Activated CD4-positive, alpha-beta T cell treated with anti-CD3 and anti-CD28 coated beads, Interleukin-2, amount 10 ng/mL, durations not matched to agents 24 days and 14 days (primary cell): ENCODE results near the gene KCNN3. TPM values are rescaled to one million over a fixed set of nuclear protein-coding genes. Genes with fewer than 3 reads are reported as not detected.
"Not testable (repeated sequence)": the region's sequence is repeated elsewhere in the genome, so short reads cannot be mapped to it uniquely, and the experiment has no call there.

Experiments used
- DNase-seq: peaks from one replicate; pipeline ENCODE4 v3.0.0; 2022
- H3K27ac Mint-ChIP-seq: one replicate; pipeline ENCODE4 v1.8.0; 2022; ENCODE audit warnings: mild to moderate bottlenecking, mixed read lengths
- H3K27me3 Mint-ChIP-seq: one replicate; pipeline ENCODE4 v1.8.0; 2022; ENCODE audit warnings: mixed read lengths
- H3K36me3 Mint-ChIP-seq: one replicate; pipeline ENCODE4 v1.8.0; 2022; ENCODE audit warnings: low read depth, mild to moderate bottlenecking, mixed read lengths
- H3K4me1 Mint-ChIP-seq: one replicate; pipeline ENCODE4 v1.8.0; 2021; ENCODE audit warnings: mixed read lengths
- H3K4me3 Mint-ChIP-seq: one replicate; pipeline ENCODE4 v1.8.0; 2022; ENCODE audit warnings: mild to moderate bottlenecking, moderate library complexity, mixed read lengths
- H3K9me3 Mint-ChIP-seq: one replicate; pipeline ENCODE4 v1.8.0; 2021; ENCODE audit warnings: mixed read lengths
- intact Hi-C: fragments of 100-400 bp; cut with micrococcal nuclease; formaldehyde crosslinking; loops from one replicate; pipeline ENCODE4 v1.15.1; 2023
- total RNA-seq: library from RNA; stranded (reverse); gene quantifications from 2 replicates; pipeline ENCODE4 v1.2.3, GENCODE V29; 2022

The KCNN3 gene
- total RNA-seq, 1 donor from 2014 or later, result 0.35 TPM

DNA sequence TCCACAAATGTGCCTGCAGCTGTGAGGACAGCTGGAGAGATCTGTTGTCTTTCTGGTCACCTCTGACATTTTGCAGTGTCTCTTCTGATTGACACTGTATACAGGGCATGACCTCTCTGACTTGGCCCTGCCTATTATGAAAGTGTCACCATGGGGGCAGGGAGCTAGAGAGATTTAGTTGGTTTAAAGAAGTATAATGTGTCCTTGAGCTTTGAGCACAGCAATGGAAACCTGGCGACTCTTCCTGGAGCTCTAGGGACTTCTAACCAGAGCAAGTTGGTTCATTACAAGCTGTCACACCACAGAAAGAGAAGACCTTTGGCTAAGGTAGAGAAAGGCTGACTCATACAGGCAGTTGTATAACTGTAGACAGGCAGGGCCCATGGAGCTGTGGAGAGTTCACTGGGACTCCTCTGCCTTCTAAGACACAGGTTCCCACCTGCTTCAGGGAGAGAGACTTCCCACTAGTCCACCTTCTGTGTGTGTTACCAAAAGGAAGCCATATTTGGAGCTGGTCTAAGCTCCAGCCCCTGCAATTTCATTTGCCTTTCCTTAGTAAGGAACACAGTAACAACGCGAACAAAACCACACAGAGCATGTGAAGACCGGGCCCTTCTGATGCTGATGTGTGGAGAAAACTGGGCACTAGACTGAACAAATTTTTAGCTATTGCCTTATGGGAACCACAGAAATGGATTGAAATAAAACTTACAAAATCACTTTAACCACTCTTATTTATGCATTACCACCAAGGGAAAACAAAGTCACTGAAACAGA lies 171.6 kb downstream of the KCNN3 start:
- H3K27ac Mint-ChIP-seq, result no peak overlapping the region
- H3K27me3 Mint-ChIP-seq, result peaks cover 6% of the 10 kb centered on the region
- peaks cover 8% of the 10 kb centered on the region for H3K4me1 Mint-ChIP-seq
- no peaks in the 10 kb centered on the region for H3K36me3 Mint-ChIP-seq
- no peak for DNase-seq
- no peak overlapping the region for H3K4me3 Mint-ChIP-seq
- H3K9me3 Mint-ChIP-seq, result no peaks in the 10 kb centered on the region
- intact Hi-C loops, result no loop called here

DNA sequence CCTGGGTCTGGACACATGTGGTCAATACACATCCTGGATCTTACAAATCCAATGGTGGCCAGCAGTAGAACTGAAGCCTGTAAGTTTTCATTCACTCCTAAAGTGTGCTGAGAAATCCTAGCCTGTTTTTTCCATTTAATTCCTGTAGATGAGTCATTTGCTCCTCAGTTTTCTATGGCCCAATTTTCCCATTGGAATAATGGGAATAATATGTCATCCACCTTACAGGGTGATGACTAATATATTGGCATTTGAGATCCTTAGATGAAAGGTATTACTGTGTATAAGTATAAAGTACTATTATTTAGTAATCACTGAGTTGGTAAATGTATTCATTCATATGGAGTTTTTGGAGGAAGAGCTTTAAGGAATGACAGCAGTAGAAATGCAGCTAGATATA lies 172.4 kb downstream of the KCNN3 start:
- intact Hi-C loops, result no loop called here
- Mint-ChIP-seq H3K4me3 (no peak overlapping the region), H3K9me3 (no peaks in the 10 kb centered on the region), H3K4me1 (peaks cover 8% of the 10 kb centered on the region), H3K27ac (no peak overlapping the region), H3K27me3 (peaks cover 13% of the 10 kb centered on the region), H3K36me3 (no peaks in the 10 kb centered on the region)
- no peak for DNase-seq

GRCh38 chr1:154696456-154696855 lies 173.6 kb downstream of the KCNN3 start:
- H3K9me3 Mint-ChIP-seq, result no peaks in the 10 kb centered on the region
- no peak overlapping the region for H3K4me3 Mint-ChIP-seq
- no peak overlapping the region for H3K27ac Mint-ChIP-seq
- intact Hi-C loops, result no loop called here
- no peaks in the 10 kb centered on the region for H3K36me3 Mint-ChIP-seq
- DNase-seq, result no peak
- H3K4me1 Mint-ChIP-seq, result peaks cover 8% of the 10 kb centered on the region
- H3K27me3 Mint-ChIP-seq, result peaks cover 15% of the 10 kb centered on the region

GRCh38 chr1:154695985-154696384 lies 174.1 kb downstream of the KCNN3 start:
- intact Hi-C loops, result no loop called here
- Mint-ChIP-seq H3K4me3 (no peak overlapping the region), H3K4me1 (peaks cover 8% of the 10 kb centered on the region), H3K36me3 (no peaks in the 10 kb centered on the region), H3K9me3 (no peaks in the 10 kb centered on the region), H3K27ac (no peak overlapping the region), H3K27me3 (peaks cover 15% of the 10 kb centered on the region)
- DNase-seq, result no peak

DNA sequence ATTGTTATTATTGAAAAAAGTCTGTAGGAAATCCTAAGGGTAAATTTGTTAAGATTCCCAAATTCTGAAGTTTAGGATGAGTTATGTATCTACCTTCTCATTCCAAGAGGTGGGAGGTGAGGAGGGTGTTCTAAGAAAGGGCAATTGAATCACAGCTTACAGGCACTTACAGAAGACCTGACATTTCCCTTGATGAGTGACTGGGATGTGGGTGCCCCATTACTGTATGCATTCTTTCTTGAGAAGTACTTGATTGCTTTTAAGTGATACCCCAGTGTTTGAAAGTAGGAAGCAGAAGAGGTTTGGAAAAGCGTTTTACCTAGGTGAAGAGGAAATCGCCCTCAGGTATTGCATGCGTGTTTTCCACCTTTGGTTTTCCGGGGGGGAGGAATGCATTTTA lies 175.1 kb downstream of the KCNN3 start:
- no peak overlapping the region for H3K27ac Mint-ChIP-seq
- no peak overlapping the region for H3K4me3 Mint-ChIP-seq
- DNase-seq, result no peak
- peaks cover 18% of the 10 kb centered on the region for H3K27me3 Mint-ChIP-seq
- H3K4me1 Mint-ChIP-seq, result peaks cover 8% of the 10 kb centered on the region
- intact Hi-C loops, result no loop called here
- H3K36me3 Mint-ChIP-seq, result no peaks in the 10 kb centered on the region
- no peaks in the 10 kb centered on the region for H3K9me3 Mint-ChIP-seq

- Mint-ChIP-seq H3K36me3 (no peaks in the 10 kb centered on the region), H3K27ac (no peak overlapping the region), H3K9me3 (no peaks in the 10 kb centered on the region), H3K4me3 (no peak overlapping the region), H3K27me3 (peaks cover 34% of the 10 kb centered on the region), H3K4me1 (no peaks in the 10 kb centered on the region)
- intact Hi-C loops, result no loop called here
- no peak for DNase-seq
These were observed 181.0 kb downstream of the KCNN3 start for GRCh38 chr1:154689083-154689482.

GRCh38 chr1:154686507-154686906 lies 183.6 kb downstream of the KCNN3 start:
- Mint-ChIP-seq H3K9me3 (no peaks in the 10 kb centered on the region), H3K27me3 (peaks cover 29% of the 10 kb centered on the region), H3K4me3 (no peak overlapping the region), H3K4me1 (no peaks in the 10 kb centered on the region), H3K36me3 (no peaks in the 10 kb centered on the region), H3K27ac (no peak overlapping the region)
- DNase-seq, result no peak
- intact Hi-C loops, result no loop called here

- no peak overlapping the region for H3K27ac Mint-ChIP-seq
- no peak overlapping the region for H3K4me3 Mint-ChIP-seq
- DNase-seq, result no peak
- peaks cover 4% of the 10 kb centered on the region for H3K36me3 Mint-ChIP-seq
- H3K27me3 Mint-ChIP-seq, result peaks cover 21% of the 10 kb centered on the region
- no peaks in the 10 kb centered on the region for H3K4me1 Mint-ChIP-seq
- intact Hi-C loops, result no loop called here
- H3K9me3 Mint-ChIP-seq, result no peaks in the 10 kb centered on the region
These were observed 186.3 kb downstream of the KCNN3 start for GRCh38 chr1:154683820-154684219.

DNA sequence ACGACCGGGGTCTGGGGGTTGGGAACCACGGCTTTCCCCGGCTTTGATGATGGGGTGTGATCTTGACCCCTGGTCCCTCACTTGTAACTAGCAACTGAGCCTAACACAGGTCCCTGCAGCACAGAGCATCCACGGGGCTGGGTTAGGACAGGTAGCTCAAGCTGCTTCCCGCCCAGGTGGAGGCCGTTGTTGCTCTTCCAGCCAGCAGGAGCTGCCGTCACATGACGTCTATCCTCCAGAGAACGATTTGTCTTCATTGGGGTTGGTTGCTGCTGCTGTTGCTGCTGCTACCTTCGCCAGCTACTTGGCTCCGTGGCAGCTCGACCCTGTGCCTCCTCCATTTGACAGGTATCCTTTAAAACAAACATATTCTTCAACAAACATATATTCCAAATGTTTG lies 187.8 kb downstream of the KCNN3 start:
- H3K4me3 Mint-ChIP-seq, result no peak overlapping the region
- H3K36me3 Mint-ChIP-seq, result peaks cover 5% of the 10 kb centered on the region
- no peak overlapping the region for H3K27ac Mint-ChIP-seq
- no peaks in the 10 kb centered on the region for H3K9me3 Mint-ChIP-seq
- intact Hi-C loops, result no loop called here
- DNase-seq, result no peak
- H3K4me1 Mint-ChIP-seq, result no peaks in the 10 kb centered on the region
- peaks cover 14% of the 10 kb centered on the region for H3K27me3 Mint-ChIP-seq

- DNase-seq, H3K4me3 Mint-ChIP-seq, intact Hi-C loops, H3K4me1 Mint-ChIP-seq, H3K9me3 Mint-ChIP-seq, H3K27me3 Mint-ChIP-seq, H3K27ac Mint-ChIP-seq: not testable (repeated sequence)
- peaks cover 11% of the 10 kb centered on the region for H3K36me3 Mint-ChIP-seq
These were observed 192.2 kb downstream of the KCNN3 start for GRCh38 chr1:154677844-154678243.

GRCh38 chr1:154676847-154677246 lies 193.2 kb downstream of the KCNN3 start:
- H3K9me3 Mint-ChIP-seq, DNase-seq, H3K27ac Mint-ChIP-seq, H3K4me1 Mint-ChIP-seq, intact Hi-C loops, H3K4me3 Mint-ChIP-seq, H3K27me3 Mint-ChIP-seq: not testable (repeated sequence)
- H3K36me3 Mint-ChIP-seq, result peaks cover 11% of the 10 kb centered on the region

DNA sequence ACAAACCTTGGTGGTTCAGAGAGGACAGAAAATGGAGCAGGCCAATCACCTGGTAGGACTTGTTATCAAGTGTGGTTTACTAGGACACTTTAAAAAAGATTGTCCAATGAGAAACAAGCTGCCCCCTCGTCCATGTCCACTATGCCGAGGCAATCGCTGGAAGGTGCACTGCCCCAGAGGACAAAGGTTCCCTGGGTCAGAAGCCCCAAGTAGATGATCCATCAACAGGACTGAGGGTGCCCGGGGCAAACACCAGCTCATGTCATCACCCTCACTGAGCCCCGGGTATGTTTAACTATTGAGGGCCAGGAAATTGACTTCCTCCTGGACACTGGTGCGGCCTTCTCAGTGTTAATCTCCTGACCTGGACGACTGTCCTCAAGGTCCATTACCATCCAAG lies 195.6 kb downstream of the KCNN3 start:
- H3K4me1 Mint-ChIP-seq, result peaks cover 12% of the 10 kb centered on the region
- DNase-seq, H3K36me3 Mint-ChIP-seq, H3K4me3 Mint-ChIP-seq, intact Hi-C loops, H3K27me3 Mint-ChIP-seq, H3K9me3 Mint-ChIP-seq, H3K27ac Mint-ChIP-seq: not testable (repeated sequence)

- H3K9me3 Mint-ChIP-seq, DNase-seq, H3K27me3 Mint-ChIP-seq, intact Hi-C loops, H3K36me3 Mint-ChIP-seq, H3K27ac Mint-ChIP-seq: not testable (repeated sequence)
- Mint-ChIP-seq H3K4me3 (peak overlapping the region; percentile 70), H3K4me1 (peaks cover 12% of the 10 kb centered on the region)
These were observed 197.8 kb downstream of the KCNN3 start for GRCh38 chr1:154672245-154672644.

GRCh38 chr1:154671412-154671811 lies 198.7 kb downstream of the KCNN3 start:
- H3K9me3 Mint-ChIP-seq, H3K27me3 Mint-ChIP-seq, H3K27ac Mint-ChIP-seq, H3K36me3 Mint-ChIP-seq, intact Hi-C loops, DNase-seq: not testable (repeated sequence)
- peaks cover 12% of the 10 kb centered on the region for H3K4me1 Mint-ChIP-seq
- peak overlapping the region; percentile 70 for H3K4me3 Mint-ChIP-seq
